MM.1S (cell line): ENCODE measurements around the gene ACHE.

Source experiments
- CTCF ChIP-seq: fragments of 300-600 bp; sonication (generic); IDR thresholded peaks from 2 replicates; pipeline ENCODE4 v1.5.1; 2016; ENCODE audit warnings: antibody characterized with exemption, low read length, mixed read lengths
- EZH2 ChIP-seq: fragments of 300-600 bp; sonication (generic); optimal IDR thresholded peaks from 2 replicates; pipeline ENCODE3; 2017; ENCODE audit warnings: low read depth, mild to moderate bottlenecking, antibody characterized with exemption, low read length, mixed read lengths
- EZH2phosphoT487 ChIP-seq: fragments of 300-600 bp; sonication (generic); IDR thresholded peaks from 2 replicates; pipeline ENCODE4 v1.6.1; 2018; ENCODE audit warnings: antibody characterized with exemption, low read length

- TF ChIP-seq CTCF (no peak), EZH2 (no peak), EZH2phosphoT487 (no peak)
Measured at GRCh38 chr7:100873599-100874299, 21.9 kb downstream of the ACHE start.
